Measurements from ENCODE around the gene SIDT1.
"Not testable (repeated sequence)": the region's sequence is repeated elsewhere in the genome, so short reads cannot be mapped to it uniquely, and the experiment has no call there.

SIDT1 gene

GRCh38 chr3:113629584-113630421, 97.4 kb downstream of the SIDT1 start:
- no peak for DNase-seq (ENCODE audit: low read depth, low spot score)
- no peak overlapping the region for H3K4me3 ChIP-seq (ENCODE audit: low read depth, low read length)
- TF ChIP-seq CTCF (IDR thresholded peaks at IDR 0.05; ENCODE audit: low read depth, low read length), result no peak
- in situ Hi-C loops (cut with HindIII; ENCODE audit: low sequenced_read_pairs), result no loop called here

DNA sequence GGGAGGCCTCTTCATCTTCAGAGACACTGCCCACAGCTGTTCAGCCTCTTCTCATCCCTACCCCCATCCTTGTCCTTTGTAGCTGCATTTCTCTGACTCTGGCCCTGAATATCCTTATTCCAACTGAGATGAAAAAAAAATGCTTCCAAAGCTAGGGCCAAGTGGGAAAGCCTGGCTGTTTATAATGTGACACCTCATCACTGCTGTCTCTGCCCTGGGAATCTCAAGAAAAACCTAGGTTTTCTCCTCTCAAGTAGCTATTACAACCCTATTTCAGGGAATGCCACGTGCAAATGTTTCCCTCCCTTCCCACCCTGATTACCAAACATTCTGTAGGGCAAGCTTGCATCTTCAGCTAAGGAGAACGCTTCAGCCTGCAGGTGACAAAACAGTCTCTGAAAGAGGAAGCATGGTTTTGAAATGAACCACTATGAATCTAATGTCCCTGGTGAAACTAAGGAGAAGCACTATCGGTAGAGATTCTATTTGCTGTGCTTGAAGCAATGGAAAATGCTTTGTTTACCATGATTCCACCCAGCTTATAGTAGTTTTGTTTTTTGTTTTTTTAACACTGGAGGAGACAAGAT, 98.7 kb downstream of the SIDT1 start:
- no peak overlapping the region for H3K4me3 ChIP-seq (ENCODE audit: low read depth, low read length)
- no peak for DNase-seq (ENCODE audit: low read depth, low spot score)
- no peak for TF ChIP-seq CTCF (IDR thresholded peaks at IDR 0.05; ENCODE audit: low read depth, low read length)
- in situ Hi-C loops (cut with HindIII; ENCODE audit: low sequenced_read_pairs), result no loop called here

GRCh38 chr3:113631573-113631972, 99.2 kb downstream of the SIDT1 start:
- no peak overlapping the region for H3K4me3 ChIP-seq (ENCODE audit: low read depth, low read length)
- DNase-seq (ENCODE audit: low read depth, low spot score), result no peak
- no peak for TF ChIP-seq CTCF (IDR thresholded peaks at IDR 0.05; ENCODE audit: low read depth, low read length)
- in situ Hi-C loops (cut with HindIII; ENCODE audit: low sequenced_read_pairs), result no loop called here

DNA sequence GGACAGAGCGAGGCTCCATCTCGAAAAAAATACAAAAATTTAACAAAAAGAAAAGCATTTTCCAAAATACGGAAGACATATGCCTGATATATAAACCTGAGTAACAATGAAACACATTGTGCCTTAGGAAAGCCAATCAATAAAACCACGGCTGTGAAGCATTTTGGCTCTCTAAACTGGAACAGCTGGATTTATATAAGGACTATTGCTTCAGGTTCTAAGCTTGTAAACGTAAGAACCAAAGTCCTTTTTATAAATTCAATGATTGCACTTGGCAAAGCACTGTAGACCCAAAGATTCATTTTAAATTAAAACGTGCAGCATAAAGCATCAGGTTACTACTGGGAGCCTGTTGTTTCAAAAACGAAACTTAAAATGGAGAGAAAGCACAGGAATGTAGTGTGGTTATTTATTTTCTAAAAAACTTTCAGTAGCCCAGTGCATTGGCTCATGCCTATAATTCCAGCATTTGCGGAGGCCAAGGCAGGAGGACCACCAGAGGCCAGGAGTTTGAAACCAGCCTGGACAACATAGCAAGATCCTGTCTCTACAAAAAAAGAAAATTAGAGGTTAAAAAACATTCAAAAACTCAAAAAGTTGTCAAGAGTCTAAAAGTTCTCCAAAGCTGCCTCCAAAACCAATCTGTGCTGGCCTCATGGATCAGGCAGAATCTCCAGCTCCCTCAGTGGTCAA, 102.6 kb downstream of the SIDT1 start:
- TF ChIP-seq CTCF (IDR thresholded peaks at IDR 0.05; ENCODE audit: low read depth, low read length), result no peak
- no peak overlapping the region for H3K4me3 ChIP-seq (ENCODE audit: low read depth, low read length)
- in situ Hi-C loops (cut with HindIII; ENCODE audit: low sequenced_read_pairs), result no loop called here
- DNase-seq (ENCODE audit: low read depth, low spot score), result no peak

- in situ Hi-C loops (cut with HindIII; ENCODE audit: low sequenced_read_pairs); DNase-seq (ENCODE audit: low read depth, low spot score); H3K4me3 ChIP-seq (ENCODE audit: low read depth, low read length): not testable (repeated sequence)
These were observed 103.7 kb downstream of the SIDT1 start for GRCh38 chr3:113636034-113636433.

- in situ Hi-C loops (cut with HindIII; ENCODE audit: low sequenced_read_pairs), result no loop called here
- TF ChIP-seq CTCF (IDR thresholded peaks at IDR 0.05; ENCODE audit: low read depth, low read length), result no peak
- no peak overlapping the region for H3K4me3 ChIP-seq (ENCODE audit: low read depth, low read length)
- no peak for DNase-seq (ENCODE audit: low read depth, low spot score)
These were observed 105.4 kb downstream of the SIDT1 start for GRCh38 chr3:113637756-113638155.

DNA sequence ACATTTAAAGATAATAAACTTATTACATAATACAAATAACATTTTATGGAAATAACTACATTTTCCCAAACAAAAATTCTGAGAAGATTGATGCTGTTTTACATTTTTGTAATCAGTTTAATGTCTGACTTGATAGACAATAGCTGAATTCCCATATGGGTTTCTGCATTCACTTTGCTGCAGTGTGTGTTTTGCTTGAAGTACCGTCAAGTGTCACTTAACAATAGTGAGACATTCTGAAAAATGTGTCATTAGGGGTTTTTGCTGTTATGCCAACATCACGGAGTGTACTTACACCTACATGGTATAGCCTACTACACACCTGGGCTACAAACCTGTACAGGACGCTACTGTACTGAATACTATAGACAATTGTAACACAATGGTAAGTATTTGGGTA, 106.6 kb downstream of the SIDT1 start:
- H3K4me3 ChIP-seq (ENCODE audit: low read depth, low read length), result no peak overlapping the region
- no peak for TF ChIP-seq CTCF (IDR thresholded peaks at IDR 0.05; ENCODE audit: low read depth, low read length)
- in situ Hi-C loops (cut with HindIII; ENCODE audit: low sequenced_read_pairs), result no loop called here
- no peak for DNase-seq (ENCODE audit: low read depth, low spot score)

All from astrocyte of the spinal cord (primary cell).